ENCODE data around the gene FLVCR2.
A peak's percentile ranks its signal among the peaks of the same experiment; 100 is the strongest.

FLVCR2 gene

GRCh38 chr14:75543786-75544185 lies 34.6 kb upstream of the FLVCR2 start:
- DNase-seq (ENCODE audit: low read depth in 2 of 2): peak in 1 of 2 donors; percentile 26
- TF ChIP-seq, protein P1, sequence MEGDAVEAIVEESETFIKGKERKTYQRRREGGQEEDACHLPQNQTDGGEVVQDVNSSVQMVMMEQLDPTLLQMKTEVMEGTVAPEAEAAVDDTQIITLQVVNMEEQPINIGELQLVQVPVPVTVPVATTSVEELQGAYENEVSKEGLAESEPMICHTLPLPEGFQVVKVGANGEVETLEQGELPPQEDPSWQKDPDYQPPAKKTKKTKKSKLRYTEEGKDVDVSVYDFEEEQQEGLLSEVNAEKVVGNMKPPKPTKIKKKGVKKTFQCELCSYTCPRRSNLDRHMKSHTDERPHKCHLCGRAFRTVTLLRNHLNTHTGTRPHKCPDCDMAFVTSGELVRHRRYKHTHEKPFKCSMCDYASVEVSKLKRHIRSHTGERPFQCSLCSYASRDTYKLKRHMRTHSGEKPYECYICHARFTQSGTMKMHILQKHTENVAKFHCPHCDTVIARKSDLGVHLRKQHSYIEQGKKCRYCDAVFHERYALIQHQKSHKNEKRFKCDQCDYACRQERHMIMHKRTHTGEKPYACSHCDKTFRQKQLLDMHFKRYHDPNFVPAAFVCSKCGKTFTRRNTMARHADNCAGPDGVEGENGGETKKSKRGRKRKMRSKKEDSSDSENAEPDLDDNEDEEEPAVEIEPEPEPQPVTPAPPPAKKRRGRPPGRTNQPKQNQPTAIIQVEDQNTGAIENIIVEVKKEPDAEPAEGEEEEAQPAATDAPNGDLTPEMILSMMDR (IDR thresholded peaks at IDR 0.05; ENCODE audit: low read depth, low read length): no peak
- no peak overlapping the region for H3K4me3 ChIP-seq (replicated peaks in 1 of 2; ENCODE audit: low read depth in 2 of 2, low read length in 2 of 2)

DNA sequence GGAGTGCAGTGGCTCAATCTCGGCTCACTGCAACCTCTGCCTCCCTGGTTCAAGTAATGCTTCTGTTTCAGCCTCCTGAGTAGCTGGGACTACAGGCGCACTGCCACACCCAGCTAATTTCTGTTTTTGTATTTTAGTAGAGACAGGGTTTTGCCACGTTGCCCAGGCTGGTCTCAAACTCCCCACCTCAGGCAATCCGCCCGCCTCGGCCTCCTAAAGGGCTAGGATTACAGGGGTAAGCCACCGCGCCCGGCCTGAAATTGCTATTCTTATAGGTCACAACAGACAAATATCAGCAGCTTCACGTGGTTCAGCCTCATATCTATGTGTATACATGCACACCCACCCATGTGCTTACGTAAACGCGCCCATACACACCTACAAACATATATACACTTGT lies 32.5 kb upstream of the FLVCR2 start:
- no peak overlapping the region for H3K4me3 ChIP-seq (replicated peaks in 1 of 2; ENCODE audit: low read depth in 2 of 2, low read length in 2 of 2)
- TF ChIP-seq, protein P1 (IDR thresholded peaks at IDR 0.05; ENCODE audit: low read depth, low read length): no peak
- no peak for DNase-seq (ENCODE audit: low read depth in 2 of 2)

DNA sequence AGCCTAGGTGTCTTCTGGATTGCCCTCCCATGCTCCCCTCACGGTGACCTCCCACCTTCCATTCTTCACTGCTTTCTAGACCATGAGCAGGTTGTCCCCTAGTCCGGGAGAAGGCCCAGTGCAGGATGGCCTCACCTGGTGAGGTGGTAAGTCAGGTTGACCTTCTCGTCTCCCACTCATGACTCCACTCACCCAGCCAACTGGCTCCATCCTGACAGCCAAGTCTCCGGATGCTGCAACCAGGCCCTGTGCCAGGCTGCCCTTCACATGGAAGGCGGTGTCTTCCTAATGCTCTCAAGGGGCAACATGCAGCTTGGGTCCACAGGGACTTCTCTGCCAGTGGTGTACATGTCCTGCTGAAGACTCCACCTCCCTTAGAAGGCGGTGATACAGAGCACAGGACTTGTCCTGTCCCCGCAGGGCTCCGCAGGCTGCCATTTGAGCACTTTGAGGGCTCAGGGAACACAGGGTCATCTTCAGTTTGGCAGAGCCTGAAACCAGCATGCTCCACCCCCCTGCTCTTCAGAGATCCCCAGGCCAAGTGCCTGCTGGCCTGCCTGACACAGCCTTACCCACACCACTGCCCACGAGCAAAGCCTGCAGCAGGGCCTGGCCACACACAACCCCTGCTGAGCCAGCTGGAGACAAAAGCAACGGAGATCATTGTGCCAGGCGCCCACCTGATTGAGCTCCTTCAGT lies 30.7 kb upstream of the FLVCR2 start:
- no peak overlapping the region for H3K4me3 ChIP-seq (replicated peaks in 1 of 2; ENCODE audit: low read depth in 2 of 2, low read length in 2 of 2)
- TF ChIP-seq, protein P1 (IDR thresholded peaks at IDR 0.05; ENCODE audit: low read depth, low read length): no peak

DNA sequence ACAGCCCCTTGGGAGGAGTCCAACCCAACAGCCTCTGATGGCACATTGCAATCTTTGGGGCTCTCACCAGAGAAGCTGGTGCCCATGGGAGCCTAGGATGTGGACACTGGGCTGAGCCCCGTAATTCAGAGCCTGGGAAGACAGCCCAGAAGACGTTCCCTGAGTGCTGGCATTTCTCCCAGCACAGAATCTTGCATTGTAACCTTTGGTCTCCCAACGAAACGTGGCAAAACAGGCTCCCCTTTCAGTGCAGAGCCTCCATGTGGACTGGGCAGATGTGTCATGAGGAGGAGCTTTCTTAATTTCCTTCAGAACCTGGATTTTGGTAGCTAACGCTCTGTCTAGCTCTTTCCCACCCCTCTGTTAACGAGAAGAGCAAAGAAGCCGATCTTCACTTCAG lies 29.9 kb upstream of the FLVCR2 start:
- no peak overlapping the region for H3K4me3 ChIP-seq (replicated peaks in 1 of 2; ENCODE audit: low read depth in 2 of 2, low read length in 2 of 2)
- TF ChIP-seq, protein P1 (IDR thresholded peaks at IDR 0.05; ENCODE audit: low read depth, low read length): no peak
- peak; percentile 37 to 84 for DNase-seq (ENCODE audit: low read depth in 2 of 2)

More for the DNA sequence above, 30.7 kb upstream of the FLVCR2 start:
- no peak for DNase-seq (ENCODE audit: low read depth in 2 of 2)

DNA sequence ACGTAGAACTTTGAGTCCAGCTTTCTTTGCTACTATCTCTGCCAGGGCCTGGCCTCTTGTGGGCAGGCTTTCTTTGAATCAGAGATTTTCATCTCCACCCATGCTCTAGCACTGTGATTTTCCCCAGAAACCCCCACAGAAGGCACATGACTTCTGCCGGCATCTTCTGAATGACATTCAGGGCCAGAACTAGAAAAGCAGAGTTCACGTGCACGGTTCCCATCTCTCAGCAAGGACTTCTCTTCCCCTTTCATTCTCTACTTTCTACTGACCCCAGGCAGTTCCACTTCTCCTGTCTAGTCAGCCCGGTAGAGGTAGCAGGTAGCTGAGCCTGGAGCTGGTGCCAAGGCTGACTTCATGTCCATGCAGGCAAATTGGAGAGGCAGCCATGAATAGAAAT lies 29.3 kb upstream of the FLVCR2 start:
- H3K4me3 ChIP-seq (replicated peaks in 1 of 2; ENCODE audit: low read depth in 2 of 2, low read length in 2 of 2): no peak overlapping the region
- no peak for DNase-seq (ENCODE audit: low read depth in 2 of 2)
- TF ChIP-seq, protein P1 (IDR thresholded peaks at IDR 0.05; ENCODE audit: low read depth, low read length): no peak

GRCh38 chr14:75551021-75551420 lies 27.4 kb upstream of the FLVCR2 start:
- TF ChIP-seq, protein P1 (IDR thresholded peaks at IDR 0.05; ENCODE audit: low read depth, low read length): no peak
- no peak for DNase-seq (ENCODE audit: low read depth in 2 of 2)
- H3K4me3 ChIP-seq (replicated peaks in 1 of 2; ENCODE audit: low read depth in 2 of 2, low read length in 2 of 2): no peak overlapping the region

DNA sequence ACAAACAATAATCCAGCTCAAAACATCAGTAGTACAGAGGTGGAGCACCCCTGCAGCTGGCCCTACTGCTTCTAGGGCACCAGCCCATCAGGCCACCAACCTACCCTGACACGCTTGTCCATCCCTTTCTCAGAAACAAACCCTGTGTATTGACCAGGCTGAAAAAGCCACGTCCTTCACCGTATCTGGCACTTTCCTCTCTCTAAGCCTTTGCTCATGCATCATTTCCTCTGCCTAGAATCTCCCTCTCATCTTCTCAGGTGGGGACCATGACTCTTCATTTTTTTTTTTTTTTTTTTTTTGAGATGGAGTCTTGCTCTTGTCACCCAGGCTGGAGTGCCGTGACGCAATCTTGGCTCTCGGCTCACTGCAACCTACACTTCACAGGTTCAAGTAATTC lies 25.3 kb upstream of the FLVCR2 start:
- no peak for DNase-seq (ENCODE audit: low read depth in 2 of 2)
- H3K4me3 ChIP-seq (replicated peaks in 1 of 2; ENCODE audit: low read depth in 2 of 2, low read length in 2 of 2): no peak overlapping the region
- TF ChIP-seq, protein P1 (IDR thresholded peaks at IDR 0.05; ENCODE audit: low read depth, low read length): no peak

Measured in cardiac fibroblast (primary cell).